SW 1271 (cell line): ENCODE data around the gene CFDP1.

Source experiments
- DNase-seq, 2 experiments: peaks; one replicate each; lab custom pipeline; 2025; lab: John Stamatoyannopoulos, UW

The CFDP1 gene

DNA sequence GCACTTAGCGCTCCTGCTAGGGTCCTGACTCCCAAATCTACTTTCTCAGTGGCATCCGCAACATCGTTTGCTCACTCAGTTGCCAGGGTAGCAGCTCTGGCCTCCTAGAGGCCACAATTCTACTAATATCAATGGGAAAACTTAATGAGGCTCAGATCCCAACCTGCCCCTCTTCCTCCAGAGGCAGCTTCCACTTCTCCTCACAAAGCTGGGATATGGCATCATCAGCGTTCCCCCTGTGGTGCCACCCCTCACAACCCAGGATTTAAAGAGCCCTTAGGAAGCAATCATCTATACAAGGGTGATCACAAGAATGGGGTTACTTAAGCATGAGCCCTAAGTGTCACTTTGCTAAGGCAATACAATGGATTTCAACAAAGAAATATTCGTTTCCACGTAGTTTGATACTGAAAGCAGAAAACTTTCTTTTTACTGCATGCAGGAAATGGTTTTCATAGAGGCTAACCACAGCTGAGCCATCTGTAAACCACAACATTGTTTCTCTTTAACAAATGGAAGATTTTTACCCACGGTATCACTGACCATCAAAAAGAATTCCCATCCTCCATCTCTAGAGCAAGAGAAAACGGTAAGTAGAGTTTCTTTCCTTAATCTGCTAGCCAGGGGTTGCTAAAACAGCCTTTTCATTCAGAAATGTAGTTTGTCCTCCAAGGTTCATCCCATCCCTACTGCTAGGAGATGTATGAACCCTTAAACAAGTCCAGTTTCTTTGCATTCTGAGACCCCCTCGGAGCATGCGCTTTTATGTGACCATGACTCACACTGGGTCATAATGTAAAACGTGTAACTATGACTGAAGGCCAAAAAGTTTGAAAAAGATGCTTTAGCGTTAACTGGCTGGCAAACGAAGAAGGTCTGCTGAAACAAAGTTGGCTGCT is 113.5 kb downstream of the CFDP1 start:
- DNase-seq: peak in 1 of 2 experiments; percentile 32

DNA sequence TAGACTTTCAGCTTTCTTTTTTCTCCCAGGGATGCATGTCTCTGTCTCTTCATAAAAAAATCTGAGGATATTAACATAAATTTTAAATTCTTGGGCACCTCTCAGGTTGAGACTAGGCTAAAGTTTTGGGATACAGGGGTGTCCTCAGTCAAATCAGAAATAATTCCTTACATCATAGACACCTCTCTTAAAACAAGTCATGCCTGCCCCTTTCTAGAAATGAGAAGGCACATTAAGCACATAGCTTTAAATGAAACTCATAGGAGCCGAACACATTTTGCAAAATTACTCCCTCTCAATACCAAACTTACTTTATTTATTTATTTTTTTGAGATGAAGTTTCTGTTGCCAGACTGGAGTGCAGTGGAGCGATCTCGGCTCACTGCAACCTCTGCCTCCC is 114.6 kb downstream of the CFDP1 start:
- no peak for DNase-seq

- DNase-seq: no peak
Observed at GRCh38 chr16:75317532-75317931, 115.8 kb downstream of the CFDP1 start.

DNA sequence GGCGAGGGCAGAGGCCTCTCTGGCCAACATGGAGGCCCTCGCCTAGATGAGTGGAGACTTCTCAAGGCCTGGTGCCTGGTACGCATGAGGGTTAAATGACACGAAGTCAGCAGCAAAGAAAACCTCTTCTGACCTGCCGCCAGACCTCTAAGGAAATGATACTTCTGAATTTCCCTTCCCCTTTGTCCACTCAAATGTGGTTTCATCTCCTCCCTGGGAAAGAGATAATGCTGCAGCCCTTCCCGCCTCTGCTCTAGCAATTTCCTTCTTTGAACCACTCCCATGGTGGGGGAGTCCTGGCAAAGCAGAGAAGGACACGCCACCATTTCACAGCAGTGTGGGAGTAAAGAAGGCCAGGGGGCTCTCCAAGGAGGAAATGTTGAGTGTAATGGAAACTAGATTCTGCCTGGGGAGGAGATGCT is 116.2 kb downstream of the CFDP1 start:
- DNase-seq: no peak

DNA sequence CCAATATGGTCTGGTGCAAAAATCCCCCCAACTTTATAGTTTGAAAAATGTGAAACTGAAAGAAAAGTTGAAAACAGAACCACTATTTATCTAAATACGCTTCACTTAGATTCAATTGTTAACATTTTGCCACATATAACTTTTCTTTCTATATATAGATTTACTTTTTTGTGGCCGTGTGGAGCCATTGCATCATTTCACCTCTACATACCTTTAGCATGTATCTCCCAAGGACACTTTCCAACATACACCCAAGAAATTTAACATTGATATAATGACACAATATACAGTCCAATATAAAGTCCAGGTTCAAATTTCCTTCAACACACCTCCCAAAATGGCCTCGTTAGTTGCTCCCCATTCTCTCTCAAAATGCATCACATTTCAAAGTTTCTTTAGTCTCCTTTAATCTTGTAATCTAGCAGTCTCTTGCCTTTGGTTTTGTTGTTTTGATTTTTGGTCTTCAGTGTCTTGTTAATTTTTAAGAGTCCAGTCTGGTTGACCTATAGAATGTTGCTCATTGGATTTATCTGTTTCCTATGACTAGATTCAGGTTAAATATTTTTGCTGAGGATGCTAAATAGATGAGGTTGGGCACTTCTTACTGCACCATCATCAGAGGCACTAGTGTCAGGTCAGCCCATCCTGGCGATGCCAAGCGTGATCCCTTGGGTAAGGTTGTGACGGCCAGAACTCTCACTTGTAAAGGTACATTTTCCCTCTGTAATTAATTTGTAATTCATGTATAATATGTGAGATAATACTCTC is 117.6 kb downstream of the CFDP1 start:
- DNase-seq: no peak

- no peak for DNase-seq
Observed at GRCh38 chr16:75312875-75313274, 120.4 kb downstream of the CFDP1 start.

- no peak for DNase-seq
Observed at GRCh38 chr16:75311383-75311938, 121.8 kb downstream of the CFDP1 start.

GRCh38 chr16:75310541-75310940 is 122.8 kb downstream of the CFDP1 start:
- DNase-seq: no peak

- DNase-seq: no peak
Observed at GRCh38 chr16:75309899-75310430, 123.3 kb downstream of the CFDP1 start.

DNA sequence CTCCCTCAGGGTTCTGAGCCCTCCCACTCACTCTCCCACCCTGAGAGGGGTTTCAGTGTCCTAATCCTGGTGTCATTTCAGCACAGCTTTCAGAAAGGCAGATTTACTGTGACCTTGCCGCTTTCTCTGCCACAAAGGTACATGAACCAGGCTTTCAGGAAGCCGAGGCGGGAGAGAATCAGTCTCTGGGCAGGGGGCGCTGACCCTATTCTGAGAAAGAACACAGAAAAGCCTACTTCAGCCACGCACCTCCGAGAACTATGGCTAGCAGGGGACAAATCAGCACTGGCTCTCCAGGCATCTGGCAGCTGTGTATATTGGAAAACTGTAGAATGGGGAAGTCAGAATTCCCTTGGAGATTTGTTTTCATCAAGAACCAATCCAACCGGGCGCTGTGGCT is 124.1 kb downstream of the CFDP1 start:
- DNase-seq: no peak

GRCh38 chr16:75308011-75308410 is 125.3 kb downstream of the CFDP1 start:
- DNase-seq: no peak

DNA sequence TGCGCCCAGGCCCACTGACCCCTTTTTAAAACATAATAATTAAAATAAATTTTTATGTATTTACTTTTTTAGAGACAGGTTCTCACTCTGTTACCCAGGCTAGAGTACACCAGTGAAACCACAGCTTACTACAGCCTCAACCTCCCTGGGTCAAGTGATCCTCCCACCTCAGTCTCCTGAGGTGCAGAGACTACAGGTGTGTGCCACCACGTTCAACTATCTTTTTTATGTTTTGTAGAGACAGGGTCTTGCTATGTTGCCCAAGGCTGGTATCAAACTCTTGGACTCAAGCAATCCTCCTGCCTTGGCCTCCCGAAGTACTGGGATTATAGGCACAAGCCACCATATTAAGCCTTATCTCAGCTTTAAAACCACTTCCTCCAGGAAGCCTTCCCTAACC is 125.8 kb downstream of the CFDP1 start:
- DNase-seq: no peak

GRCh38 chr16:75306099-75306762 is 127.1 kb downstream of the CFDP1 start:
- DNase-seq: peak in 1 of 2 experiments; percentile 23

- DNase-seq: peak; percentile 99
Observed at GRCh38 chr16:75305364-75306098, 127.8 kb downstream of the CFDP1 start.

GRCh38 chr16:75304521-75305363 is 128.6 kb downstream of the CFDP1 start:
- peak in 1 of 2 experiments; percentile 17 for DNase-seq

DNA sequence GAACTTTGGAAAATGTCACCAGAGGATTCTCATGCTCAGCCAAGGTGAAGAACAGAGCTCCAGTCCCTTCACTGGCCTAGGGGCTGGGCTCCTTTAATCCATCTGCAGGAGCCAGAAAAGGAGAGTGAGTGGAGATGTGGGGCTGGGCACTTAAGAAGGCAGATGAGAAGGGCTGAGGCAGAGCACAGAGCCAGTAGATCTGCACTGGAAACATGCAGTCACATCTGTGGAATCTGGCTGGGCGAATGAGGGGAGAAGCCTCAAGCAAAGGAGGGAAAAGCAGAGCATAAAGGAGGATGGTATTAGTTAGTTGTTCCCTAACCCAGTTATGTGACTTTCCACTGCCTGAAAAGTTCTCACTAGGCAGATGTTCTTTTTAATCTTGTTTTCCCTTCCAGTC is 131.5 kb downstream of the CFDP1 start:
- DNase-seq: no peak

DNA sequence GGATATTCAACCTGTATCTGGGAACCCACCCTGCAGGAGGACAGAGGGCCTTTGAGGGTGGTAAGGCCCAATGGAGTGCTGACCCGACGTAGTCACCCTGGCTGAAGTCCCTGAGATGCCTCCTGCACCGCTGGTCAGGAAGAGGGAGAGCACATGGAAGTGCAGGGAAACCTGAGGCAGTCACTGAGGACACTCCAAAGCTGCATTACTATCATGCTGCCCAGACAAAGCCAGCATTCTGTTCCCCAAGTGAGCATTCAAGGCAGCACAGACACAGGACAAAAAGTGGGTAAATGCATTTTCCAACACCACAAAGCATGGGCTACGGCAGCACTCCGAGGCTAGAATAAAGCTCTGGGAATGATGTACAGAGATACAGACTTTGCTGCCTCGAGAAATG is 135.0 kb downstream of the CFDP1 start:
- DNase-seq: no peak

GRCh38 chr16:75296606-75297005 is 136.7 kb downstream of the CFDP1 start:
- DNase-seq: no peak

DNA sequence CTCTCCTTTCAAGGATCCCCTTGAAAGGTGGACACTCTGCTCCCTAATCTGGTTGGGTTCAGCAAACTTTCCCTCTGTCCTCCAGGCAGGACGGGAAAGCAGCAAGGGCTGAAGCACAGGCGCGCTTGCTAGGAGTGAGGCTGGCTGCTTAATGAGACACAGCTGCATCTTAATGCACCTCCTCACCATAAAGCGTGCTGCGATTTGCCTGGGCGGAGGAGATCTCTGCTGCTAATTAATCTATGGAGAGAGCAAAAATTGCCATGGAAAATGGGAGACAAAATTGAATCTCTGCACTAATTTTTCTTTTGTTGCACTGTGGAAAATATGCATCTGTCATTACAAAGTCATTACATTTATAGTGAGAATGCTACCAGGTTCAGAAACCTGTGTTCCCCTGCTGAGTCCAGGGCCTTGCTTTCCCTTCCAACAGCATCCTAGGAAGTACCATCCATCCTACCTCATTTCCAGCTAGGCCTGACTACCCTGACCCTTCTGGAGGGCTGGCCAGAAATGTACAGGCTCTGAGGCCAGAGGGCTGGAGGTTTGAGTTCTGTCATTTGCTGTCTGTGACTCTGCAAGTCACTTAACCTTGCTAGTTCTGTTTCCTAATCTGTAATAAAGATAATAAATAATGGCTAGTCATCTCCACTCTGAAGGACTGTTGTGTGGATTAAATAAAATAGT is 138.4 kb downstream of the CFDP1 start:
- no peak for DNase-seq

GRCh38 chr16:75293772-75294171 is 139.5 kb downstream of the CFDP1 start:
- DNase-seq: no peak
